OCI-LY7 (cell line): Measurements from ENCODE around the gene GTF3C2. TPM values are rescaled to one million over a fixed set of nuclear protein-coding genes. Genes with fewer than 3 reads are reported as not detected.

Source experiments
- BruUV-seq: library from RNA; stranded (reverse); fragments of 400-500 nt; replicated peaks from 2 replicates; lab custom pipeline; 2021; lab: Mats Ljungman, UMichigan
- CTCF ChIA-PET: fragments of 300-600 bp; sonication (Branson Sonifier 250); formaldehyde crosslinking; loops from one replicate; lab custom pipeline; 2022; ENCODE audit warnings: antibody characterized with exemption; ENCODE audit not compliant: unreplicated experiment; lab: Charles Lee
- POLR2A ChIA-PET: fragments of 300-600 bp; sonication (Branson Sonifier 250); formaldehyde crosslinking; loops from one replicate; lab custom pipeline; 2022; ENCODE audit warnings: antibody characterized with exemption; lab: Charles Lee
- DNase-seq: peaks from one replicate; pipeline ENCODE4 v3.0.0-alpha.2; 2015; ENCODE audit warnings: low spot score
- H2AFZ ChIP-seq: fragments of 200-600 bp; sonication (generic), shearing (Covaris generic); 2 replicates; pipeline ENCODE4 v1.6.1; 2014; ENCODE audit warnings: mild to moderate bottlenecking, antibody characterized with exemption, low read length, moderate library complexity
- H3K27ac ChIP-seq: fragments of 200-600 bp; sonication (generic); 2 replicates; pipeline ENCODE4 v1.5.1; 2014; ENCODE audit warnings: mixed run types, low read depth, mild to moderate bottlenecking, moderate library complexity, low read length, inconsistent platforms; ENCODE audit not compliant: poor library complexity, severe bottlenecking
- H3K36me3 ChIP-seq: fragments of 200-600 bp; sonication (generic); 2 replicates; pipeline ENCODE4 v1.6.1; 2014; ENCODE audit warnings: mild to moderate bottlenecking, antibody characterized with exemption, low read length, moderate library complexity, mixed read lengths; ENCODE audit not compliant: insufficient read depth
- H3K4me1 ChIP-seq: fragments of 200-600 bp; sonication (generic); 2 replicates; pipeline ENCODE4 v1.5.1; 2014; ENCODE audit warnings: mild to moderate bottlenecking, low read length; ENCODE audit not compliant: insufficient read depth, poor library complexity, severe bottlenecking
- H3K4me2 ChIP-seq: fragments of 200-600 bp; sonication (generic); 2 replicates; pipeline ENCODE4 v1.6.1; 2014; ENCODE audit warnings: mild to moderate bottlenecking, low read length
- H3K4me3 ChIP-seq: fragments of 200-600 bp; sonication (generic); 2 replicates; pipeline ENCODE4 v1.5.1; 2014; ENCODE audit warnings: mild to moderate bottlenecking, low read depth, low read length; ENCODE audit not compliant: poor library complexity, severe bottlenecking
- H3K79me2 ChIP-seq: fragments of 200-600 bp; sonication (generic); 2 replicates; pipeline ENCODE4 v1.6.1; 2016; ENCODE audit warnings: low read depth, mild to moderate bottlenecking, low read length, moderate library complexity, mixed read lengths; ENCODE audit not compliant: insufficient read depth
- H3K9me2 ChIP-seq: fragments of 200-600 bp; sonication (generic); 2 replicates; pipeline ENCODE4 v1.6.1; 2016; ENCODE audit warnings: mild to moderate bottlenecking, low read length, mixed read lengths; ENCODE audit not compliant: insufficient read depth
- H3K9me3 ChIP-seq: fragments of 200-600 bp; sonication (generic); 2 replicates; pipeline ENCODE4 v1.6.1; 2014; ENCODE audit warnings: mild to moderate bottlenecking, mixed run types, low read length, mixed read lengths
- H4K20me1 ChIP-seq: fragments of 200-600 bp; sonication (generic); 2 replicates; pipeline ENCODE4 v1.6.1; 2014; ENCODE audit warnings: mild to moderate bottlenecking, antibody characterized with exemption, low read length, moderate library complexity, mixed read lengths; ENCODE audit not compliant: insufficient read depth
- EZH2phosphoT487 ChIP-seq: fragments of 200-600 bp; sonication (generic); IDR thresholded peaks from 2 replicates; pipeline ENCODE4 v1.6.1; 2018; ENCODE audit warnings: low read depth, borderline replicate concordance, mild to moderate bottlenecking, mixed run types, antibody characterized with exemption, low read length, moderate library complexity, mixed read lengths
- intact Hi-C: fragments of 100-400 bp; cut with micrococcal nuclease; formaldehyde crosslinking; loops from one replicate; pipeline ENCODE4 v1.10.0; 2022; ENCODE audit not compliant: unreplicated experiment
- total RNA-seq, 2 experiments: library from RNA; depleted of rRNA in 1 of 2; stranded (reverse); fragments of >200 nt in 1 of 2; shearing (Covaris generic) in 1 of 2; gene quantifications; 2 replicates each; pipeline ENCODE4 v1.2.3, GENCODE V29; 2014 to 2022
- TF ChIP-seq, protein P1 (sequence below): fragments of 200-600 bp; sonication (generic); conservative IDR thresholded peaks from 2 replicates; pipeline ENCODE4 v1.5.1; 2014; ENCODE audit warnings: mild to moderate bottlenecking, antibody characterized with exemption, low read length, moderate library complexity, mixed read lengths

GTF3C2 gene
- total RNA-seq, 2 experiments from 2014 or later: 54.2 to 70.3 TPM

- Histone ChIP-seq H3K27ac (no peak overlapping the region), H3K4me2 (no peak overlapping the region), H3K4me3 (no peak overlapping the region), H4K20me1 (no peaks in the 10 kb centered on the region), H3K79me2 (no peaks in the 10 kb centered on the region), H3K9me2 (no peaks in the 10 kb centered on the region), H3K4me1 (peaks cover 44% of the 10 kb centered on the region), H2AFZ (no peak overlapping the region), H3K9me3 (no peaks in the 10 kb centered on the region), H3K36me3 (no peaks in the 10 kb centered on the region)
- no peak for TF ChIP-seq EZH2phosphoT487
- TF ChIP-seq, protein P1, sequence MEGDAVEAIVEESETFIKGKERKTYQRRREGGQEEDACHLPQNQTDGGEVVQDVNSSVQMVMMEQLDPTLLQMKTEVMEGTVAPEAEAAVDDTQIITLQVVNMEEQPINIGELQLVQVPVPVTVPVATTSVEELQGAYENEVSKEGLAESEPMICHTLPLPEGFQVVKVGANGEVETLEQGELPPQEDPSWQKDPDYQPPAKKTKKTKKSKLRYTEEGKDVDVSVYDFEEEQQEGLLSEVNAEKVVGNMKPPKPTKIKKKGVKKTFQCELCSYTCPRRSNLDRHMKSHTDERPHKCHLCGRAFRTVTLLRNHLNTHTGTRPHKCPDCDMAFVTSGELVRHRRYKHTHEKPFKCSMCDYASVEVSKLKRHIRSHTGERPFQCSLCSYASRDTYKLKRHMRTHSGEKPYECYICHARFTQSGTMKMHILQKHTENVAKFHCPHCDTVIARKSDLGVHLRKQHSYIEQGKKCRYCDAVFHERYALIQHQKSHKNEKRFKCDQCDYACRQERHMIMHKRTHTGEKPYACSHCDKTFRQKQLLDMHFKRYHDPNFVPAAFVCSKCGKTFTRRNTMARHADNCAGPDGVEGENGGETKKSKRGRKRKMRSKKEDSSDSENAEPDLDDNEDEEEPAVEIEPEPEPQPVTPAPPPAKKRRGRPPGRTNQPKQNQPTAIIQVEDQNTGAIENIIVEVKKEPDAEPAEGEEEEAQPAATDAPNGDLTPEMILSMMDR: no peak
- CTCF ChIA-PET: no interaction called here
- no TSS peak for BruUV-seq
- POLR2A ChIA-PET: interaction anchor here (0.6 to 1.3 kb wide), 2 partner anchors 62 to 294 kb away, joined by 3 read pairs; no protein-coding TSS in a partner anchor
- intact Hi-C loops: loop anchor here (5.0 kb wide), 4 partner anchors 103 to 448 kb away; partner anchors contain the start of gene DPYSL5
- no peak for DNase-seq
Measured at GRCh38 chr2:27294928-27295327, 61.6 kb downstream of the GTF3C2 start.

GRCh38 chr2:27291865-27292264 is 64.7 kb downstream of the GTF3C2 start:
- Histone ChIP-seq H3K9me2 (no peaks in the 10 kb centered on the region), H3K79me2 (no peaks in the 10 kb centered on the region), H3K4me2 (peak overlapping the region; percentile 65), H3K4me3 (peak overlapping the region; percentile 39), H4K20me1 (no peaks in the 10 kb centered on the region), H3K36me3 (no peaks in the 10 kb centered on the region), H3K9me3 (no peaks in the 10 kb centered on the region), H2AFZ (peak overlapping the region; percentile 66), H3K27ac (peak overlapping the region; percentile 99), H3K4me1 (peaks cover 75% of the 10 kb centered on the region)
- no peak for TF ChIP-seq EZH2phosphoT487
- TF ChIP-seq, protein P1: peak; percentile 90
- ChIA-PET CTCF (interaction anchor here (0.6 to 4.5 kb wide), 9 partner anchors 8 to 322 kb away, joined by 3 to 37 read pairs (median 6); partner anchors contain the start of genes MPV17 and TRIM54), POLR2A (interaction anchor here (0.6 to 4.8 kb wide), 14 partner anchors 10 to 241 kb away, joined by 3 to 46 read pairs (median 6); partner anchors contain the start of genes AGBL5, ATRAID and TRIM54)
- intact Hi-C loops: loop anchor here (1.0 to 5.0 kb wide), 6 partner anchors 27 to 445 kb away; partner anchors contain the start of gene DPYSL5
- peak; percentile 85 for DNase-seq
- no TSS peak for BruUV-seq

DNA sequence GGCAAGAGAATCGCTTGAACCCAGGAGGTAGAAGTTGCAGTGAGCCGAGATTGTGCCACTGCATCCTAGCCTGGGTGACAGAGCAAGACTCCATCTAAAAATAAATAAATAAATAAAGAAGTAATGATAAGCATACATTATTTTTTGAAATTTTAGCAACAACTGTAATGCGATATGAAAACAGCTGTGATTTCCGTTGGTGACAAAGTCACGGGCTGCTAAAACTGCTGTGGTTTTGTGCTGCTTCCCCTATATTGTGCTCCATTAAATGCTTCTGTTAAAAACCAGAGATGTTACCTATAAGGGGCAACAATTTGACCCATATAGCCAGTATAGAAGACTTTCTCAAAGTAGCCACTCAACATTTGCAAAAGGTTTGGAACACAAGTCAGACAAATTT is 66.0 kb downstream of the GTF3C2 start:
- Histone ChIP-seq H3K4me1 (peaks cover 88% of the 10 kb centered on the region), H3K36me3 (no peaks in the 10 kb centered on the region), H3K27ac (peak overlapping the region; percentile 99), H3K79me2 (no peaks in the 10 kb centered on the region), H4K20me1 (no peaks in the 10 kb centered on the region), H3K4me3 (peak overlapping the region; percentile 39), H3K9me2 (no peaks in the 10 kb centered on the region), H3K9me3 (no peaks in the 10 kb centered on the region), H2AFZ (peak overlapping the region; percentile 66), H3K4me2 (peak overlapping the region; percentile 65)
- CTCF ChIA-PET: interaction anchor here (0.8 to 4.5 kb wide), 2 partner anchors 9 to 41 kb away, joined by 3 to 37 read pairs; no protein-coding TSS in a partner anchor
- BruUV-seq: no TSS peak
- no peak for TF ChIP-seq EZH2phosphoT487
- TF ChIP-seq, protein P1: no peak
- POLR2A ChIA-PET: interaction anchor here (0.6 to 4.8 kb wide), 6 partner anchors 9 to 42 kb away, joined by 3 to 46 read pairs (median 13); no protein-coding TSS in a partner anchor
- intact Hi-C loops: loop anchor here (2.0 to 5.0 kb wide), 5 partner anchors 26 to 443 kb away; partner anchors contain the start of gene DPYSL5
- peak; percentile 78 for DNase-seq
